Left lung (tissue), 10 donors: ENCODE data around the gene EEF2K. TPM values are rescaled to one million over a fixed set of nuclear protein-coding genes. Genes with fewer than 3 reads are reported as not detected.

Source experiments
- ATAC-seq: fragments of 200-7000 bp; cut with Tn5 transposase; one replicate; pipeline ENCODE4 v1.9.1; 2020; ENCODE audit warnings: moderate library complexity
- DNase-seq, 4 donors: peaks; one replicate each; pipeline ENCODE4 v3.0.0-alpha.2; 2013 to 2020
- H3K27ac ChIP-seq, 2 donors: fragments of 200-600 bp; sonication (generic) in 1 of 2; one replicate each; pipeline versions ENCODE4 v1.5.0 to v1.8.0; 2020 to 2021
- H3K27me3 ChIP-seq, 2 donors: fragments of 200-600 bp; sonication (generic) in 1 of 2; one replicate each; pipeline versions ENCODE4 v1.5.0 to v1.8.0; 2020 to 2021
- H3K36me3 ChIP-seq, 2 donors: fragments of 200-600 bp; sonication (generic) in 1 of 2; one replicate each; pipeline versions ENCODE4 v1.5.0 to v1.8.0; 2020 to 2021
- H3K4me1 ChIP-seq, 2 donors: fragments of 200-600 bp; one replicate each; pipeline ENCODE4 v1.8.0; 2021
- H3K4me3 ChIP-seq, 2 donors: fragments of 200-600 bp; sonication (generic) in 1 of 2; one replicate each; pipeline versions ENCODE4 v1.5.0 to v1.8.0; 2020 to 2021; ENCODE audit warnings: mild to moderate bottlenecking in 1 of 2
- H3K9me3 ChIP-seq, 2 donors: fragments of 200-600 bp; sonication (generic) in 1 of 2; one replicate each; pipeline versions ENCODE4 v1.5.0 to v1.8.0; 2020 to 2021
- intact Hi-C, 2 donors: fragments of 100-400 bp; cut with DNase I; formaldehyde crosslinking; loops; one replicate each; pipeline versions ENCODE4 v1.11.2 to v1.14.2; 2022
- polyA plus RNA-seq, 6 donors: library from polyadenylated mRNA; unstranded; fragments of 120-200 nt; gene quantifications; one replicate each; pipeline ENCODE4 v1.2.1, GENCODE V29; 2013; ENCODE audit not compliant: insufficient read length in 6 of 6
- total RNA-seq, 2 donors: library from RNA; stranded (reverse); fragmentation: NEBNext Ultra II Directional; extraction: Animal tissue kit (Norgen Biotek cat#: 25700); gene quantifications; one replicate each; pipeline ENCODE4 v1.2.1, GENCODE V29; 2021
- TF ChIP-seq, protein P1 (sequence below), 2 donors: fragments of 200-600 bp; sonication (generic) in 1 of 2; IDR thresholded peaks; one replicate each; pipeline versions ENCODE4 v1.5.0 to v1.8.0; 2021; ENCODE audit warnings: antibody characterized with exemption in 2 of 2
- donor health status: DM: no; HTN: yes; CAD: no.
- donor health status: DM: no; HTN: no; CAD: no.

Gene EEF2K
- total and polyA plus RNA-seq, 8 donors = 21.2 to 32.8 (median 23.7) TPM

GRCh38 chr16:22322741-22323140 lies 116.7 kb downstream of the EEF2K start:
- peak in 1 of 4 donors; percentile 63 for DNase-seq
- Histone ChIP-seq H3K4me1 (peaks cover 0 to 5% of the 10 kb centered on the region in 2 donors), H3K9me3 (no peaks in the 10 kb centered on the region), H3K4me3 (no peak overlapping the region), H3K36me3 (peaks cover 0 to 96% of the 10 kb centered on the region in 2 donors), H3K27ac (no peak overlapping the region), H3K27me3 (no peaks in the 10 kb centered on the region)
- TF ChIP-seq, protein P1, sequence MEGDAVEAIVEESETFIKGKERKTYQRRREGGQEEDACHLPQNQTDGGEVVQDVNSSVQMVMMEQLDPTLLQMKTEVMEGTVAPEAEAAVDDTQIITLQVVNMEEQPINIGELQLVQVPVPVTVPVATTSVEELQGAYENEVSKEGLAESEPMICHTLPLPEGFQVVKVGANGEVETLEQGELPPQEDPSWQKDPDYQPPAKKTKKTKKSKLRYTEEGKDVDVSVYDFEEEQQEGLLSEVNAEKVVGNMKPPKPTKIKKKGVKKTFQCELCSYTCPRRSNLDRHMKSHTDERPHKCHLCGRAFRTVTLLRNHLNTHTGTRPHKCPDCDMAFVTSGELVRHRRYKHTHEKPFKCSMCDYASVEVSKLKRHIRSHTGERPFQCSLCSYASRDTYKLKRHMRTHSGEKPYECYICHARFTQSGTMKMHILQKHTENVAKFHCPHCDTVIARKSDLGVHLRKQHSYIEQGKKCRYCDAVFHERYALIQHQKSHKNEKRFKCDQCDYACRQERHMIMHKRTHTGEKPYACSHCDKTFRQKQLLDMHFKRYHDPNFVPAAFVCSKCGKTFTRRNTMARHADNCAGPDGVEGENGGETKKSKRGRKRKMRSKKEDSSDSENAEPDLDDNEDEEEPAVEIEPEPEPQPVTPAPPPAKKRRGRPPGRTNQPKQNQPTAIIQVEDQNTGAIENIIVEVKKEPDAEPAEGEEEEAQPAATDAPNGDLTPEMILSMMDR (IDR thresholded peaks at IDR 0.05) = no peak
- ATAC-seq = no peak
- intact Hi-C loops = no loop called here

DNA sequence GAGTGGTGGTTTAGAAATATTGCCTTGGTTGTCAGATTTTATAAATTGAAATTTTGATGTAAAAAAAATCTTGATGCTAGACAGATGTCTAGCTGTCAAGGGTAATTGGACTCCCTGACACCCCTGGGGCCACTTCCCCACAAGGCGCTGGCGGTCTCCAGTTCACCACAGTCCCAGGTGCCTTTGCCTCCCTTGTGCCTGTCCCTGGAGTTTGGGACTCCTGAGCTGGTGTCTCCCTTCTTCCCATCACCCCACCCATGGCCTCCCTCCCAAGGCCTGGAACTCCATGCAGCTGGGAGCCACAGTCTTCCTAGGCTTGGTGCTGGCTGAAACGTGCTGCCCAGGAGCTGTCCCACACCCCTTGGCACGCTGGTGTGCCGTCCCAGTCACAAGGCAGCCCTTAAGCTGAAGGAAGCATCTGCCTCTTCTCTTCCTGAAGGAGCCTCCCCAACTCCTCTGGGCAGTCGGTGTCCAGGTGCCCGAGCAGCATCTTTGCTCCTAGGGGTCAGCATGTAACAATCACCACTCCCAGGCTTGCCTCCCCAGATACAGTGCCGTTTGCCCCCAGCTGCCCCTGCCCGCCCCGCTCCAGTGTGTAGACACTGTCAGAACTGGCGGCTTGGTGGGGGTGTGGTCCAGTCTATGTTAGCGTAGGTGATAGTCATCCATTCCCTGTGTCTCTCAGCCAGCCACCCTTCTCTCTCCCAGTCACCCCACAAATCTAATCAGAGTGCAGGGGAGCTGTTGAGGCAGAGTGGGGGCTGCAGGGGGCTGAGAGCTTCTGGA lies 117.3 kb downstream of the EEF2K start:
- no peak for DNase-seq
- Histone ChIP-seq H3K36me3 (peaks cover 0 to 96% of the 10 kb centered on the region in 2 donors), H3K27me3 (no peaks in the 10 kb centered on the region), H3K4me1 (peaks cover 0 to 5% of the 10 kb centered on the region in 2 donors), H3K9me3 (no peaks in the 10 kb centered on the region), H3K4me3 (no peak overlapping the region), H3K27ac (no peak overlapping the region)
- no peak for ATAC-seq
- TF ChIP-seq, protein P1 (IDR thresholded peaks at IDR 0.05) = no peak
- intact Hi-C loops = no loop called here

GRCh38 chr16:22323959-22324786 lies 118.1 kb downstream of the EEF2K start:
- ATAC-seq (no peak), DNase-seq (no peak)
- Histone ChIP-seq H3K27ac (no peak overlapping the region), H3K27me3 (no peaks in the 10 kb centered on the region), H3K4me1 (peaks cover 0 to 5% of the 10 kb centered on the region in 2 donors), H3K9me3 (no peaks in the 10 kb centered on the region), H3K4me3 (no peak overlapping the region), H3K36me3 (peaks cover 0 to 96% of the 10 kb centered on the region in 2 donors)
- TF ChIP-seq, protein P1 (IDR thresholded peaks at IDR 0.05) = no peak
- intact Hi-C loops = no loop called here

GRCh38 chr16:22324787-22325597 lies 118.9 kb downstream of the EEF2K start:
- no peak overlapping the region for H3K27ac ChIP-seq
- no peak overlapping the region for H3K4me3 ChIP-seq
- no peaks in the 10 kb centered on the region for H3K27me3 ChIP-seq
- TF ChIP-seq, protein P1 (IDR thresholded peaks at IDR 0.05) = no peak
- intact Hi-C loops = no loop called here
- no peaks in the 10 kb centered on the region for H3K9me3 ChIP-seq
- H3K36me3 ChIP-seq = peaks cover 0 to 93% of the 10 kb centered on the region in 2 donors
- DNase-seq (no peak), ATAC-seq (no peak)
- peaks cover 0 to 6% of the 10 kb centered on the region in 2 donors for H3K4me1 ChIP-seq
